Kidney (tissue), 14 donors: Measurements from ENCODE around the gene S100A5. TPM values are rescaled to one million over a fixed set of nuclear protein-coding genes. Genes with fewer than 3 reads are reported as not detected.
"Not testable (repeated sequence)": the region's sequence is repeated elsewhere in the genome, so short reads cannot be mapped to it uniquely, and the experiment has no call there.

Experiments
- DNase-seq, 5 donors: peaks; one replicate each; pipeline ENCODE4 v3.0.0-alpha.2; 2013 to 2020
- FAIRE-seq: peaks from 2 replicates; lab custom pipeline; 2012; peaks lifted over from hg19 to GRCh38; lab: Jason Lieb, UNC
- H3K27ac ChIP-seq, 2 donors: one replicate each; pipeline ENCODE4 v1.7.0; 2013; ENCODE audit warnings: low read depth in 2 of 2, low read length in 2 of 2, inconsistent platforms in 1 of 2
- H3K27me3 ChIP-seq: one replicate; pipeline ENCODE4 v1.7.1; 2013; ENCODE audit warnings: low read length, inconsistent platforms; ENCODE audit not compliant: control insufficient read depth, insufficient read depth
- H3K36me3 ChIP-seq, 3 donors: one replicate each; pipeline versions ENCODE4 v1.7.0 to v1.7.1; 2013; ENCODE audit warnings: low read length in 3 of 3, control low read depth in 1 of 3, inconsistent platforms in 1 of 3; ENCODE audit not compliant: insufficient read depth in 3 of 3, control insufficient read depth in 2 of 3
- H3K4me1 ChIP-seq, 3 donors: one replicate each; pipeline versions ENCODE4 v1.7.0 to v1.7.1; 2013; ENCODE audit warnings: low read length in 3 of 3, inconsistent platforms in 1 of 3, low read depth in 1 of 3; ENCODE audit not compliant: control insufficient read depth in 2 of 3, insufficient read depth in 2 of 3
- H3K4me3 ChIP-seq, 3 donors: one replicate each; pipeline versions ENCODE4 v1.7.0 to v1.8.1; 2013; ENCODE audit warnings: low read length in 3 of 3, control low read depth in 1 of 3, inconsistent platforms in 1 of 3
- H3K9ac ChIP-seq, 3 donors: one replicate each; pipeline versions ENCODE4 v1.7.0 to v1.7.1; 2013; ENCODE audit warnings: low read length in 3 of 3, control low read depth in 1 of 3, inconsistent platforms in 1 of 3
- H3K9me3 ChIP-seq, 3 donors: one replicate each; pipeline versions ENCODE4 v1.7.0 to v1.7.1; 2013; ENCODE audit warnings: low read length in 3 of 3, control low read depth in 1 of 3, inconsistent platforms in 1 of 3; ENCODE audit not compliant: control insufficient read depth in 2 of 3, insufficient read depth in 1 of 3
- intact Hi-C: fragments of 100-400 bp; cut with DNase I; formaldehyde crosslinking; loops from one replicate; pipeline ENCODE4 v1.11.1; 2022
- polyA plus RNA-seq: library from polyadenylated mRNA; stranded (reverse); fragments of 350-450 nt; fragmentation: Illumina TruSeq; extraction: RNeasy Lipid Tissue Mini Kit (QIAGEN cat#74804); gene quantifications from one replicate; pipeline ENCODE4 v1.2.3, GENCODE V29; 2014; ENCODE audit warnings: low read depth, low replicate concordance; ENCODE audit not compliant: insufficient read depth
- total RNA-seq: library from RNA; stranded (reverse); fragmentation: NEBNext Ultra II Directional; extraction: Animal tissue kit (Norgen Biotek cat#: 25700); gene quantifications from one replicate; pipeline ENCODE4 v1.2.1, GENCODE V29; 2021
- TF ChIP-seq, protein P1 (sequence below): IDR thresholded peaks from 3 replicates; pipeline ENCODE4 v1.5.1; 2012; ENCODE audit warnings: mild to moderate bottlenecking, moderate library complexity, borderline replicate concordance; ENCODE audit not compliant: insufficient read depth; ENCODE audit errors: extremely low read depth
- donor health status: control.
- donor health status: control.
- donor health status: control.
- donor health status: control.
- donor health status: control.
- donor health status: DM: yes; HTN: yes; CAD: no.
- donor health status: Normal renal cell carcinoma (clear cell type).

The S100A5 gene
- total and polyA plus RNA-seq, 2 donors from 2014 or later, result 0.91 to 1.9 TPM

DNA sequence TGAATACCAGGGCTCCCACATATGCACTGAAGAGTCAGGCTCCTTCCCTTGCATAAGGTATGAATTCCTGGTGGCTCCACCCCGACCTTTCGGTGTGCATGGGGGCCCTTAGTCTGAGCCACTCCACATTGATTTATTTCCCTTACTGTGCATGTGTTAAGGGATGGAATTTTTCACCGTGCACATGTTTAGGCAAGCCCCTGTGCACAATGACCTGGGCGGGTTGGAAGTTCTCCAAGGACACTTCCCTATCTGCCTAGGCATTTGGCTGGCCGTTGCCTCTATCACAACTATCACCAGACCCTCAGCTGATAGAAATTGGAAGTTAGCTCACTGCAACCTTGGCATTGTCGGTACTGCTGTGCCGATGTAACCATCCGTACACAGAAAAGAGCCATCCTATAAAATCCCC, 14.6 kb downstream of the S100A5 start:
- no peak overlapping the region for H3K27ac ChIP-seq
- H3K9me3 ChIP-seq, result no peaks in the 10 kb centered on the region
- no peaks in the 10 kb centered on the region for H3K36me3 ChIP-seq
- FAIRE-seq (no peak), DNase-seq (peak in 1 of 5 donors; percentile 23)
- intact Hi-C loops, result no loop called here
- TF ChIP-seq, protein P1, sequence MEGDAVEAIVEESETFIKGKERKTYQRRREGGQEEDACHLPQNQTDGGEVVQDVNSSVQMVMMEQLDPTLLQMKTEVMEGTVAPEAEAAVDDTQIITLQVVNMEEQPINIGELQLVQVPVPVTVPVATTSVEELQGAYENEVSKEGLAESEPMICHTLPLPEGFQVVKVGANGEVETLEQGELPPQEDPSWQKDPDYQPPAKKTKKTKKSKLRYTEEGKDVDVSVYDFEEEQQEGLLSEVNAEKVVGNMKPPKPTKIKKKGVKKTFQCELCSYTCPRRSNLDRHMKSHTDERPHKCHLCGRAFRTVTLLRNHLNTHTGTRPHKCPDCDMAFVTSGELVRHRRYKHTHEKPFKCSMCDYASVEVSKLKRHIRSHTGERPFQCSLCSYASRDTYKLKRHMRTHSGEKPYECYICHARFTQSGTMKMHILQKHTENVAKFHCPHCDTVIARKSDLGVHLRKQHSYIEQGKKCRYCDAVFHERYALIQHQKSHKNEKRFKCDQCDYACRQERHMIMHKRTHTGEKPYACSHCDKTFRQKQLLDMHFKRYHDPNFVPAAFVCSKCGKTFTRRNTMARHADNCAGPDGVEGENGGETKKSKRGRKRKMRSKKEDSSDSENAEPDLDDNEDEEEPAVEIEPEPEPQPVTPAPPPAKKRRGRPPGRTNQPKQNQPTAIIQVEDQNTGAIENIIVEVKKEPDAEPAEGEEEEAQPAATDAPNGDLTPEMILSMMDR, result no peak
- H3K4me1 ChIP-seq, result no peaks in the 10 kb centered on the region
- no peak overlapping the region for H3K4me3 ChIP-seq
- no peak overlapping the region for H3K9ac ChIP-seq
- no peaks in the 10 kb centered on the region for H3K27me3 ChIP-seq

DNA sequence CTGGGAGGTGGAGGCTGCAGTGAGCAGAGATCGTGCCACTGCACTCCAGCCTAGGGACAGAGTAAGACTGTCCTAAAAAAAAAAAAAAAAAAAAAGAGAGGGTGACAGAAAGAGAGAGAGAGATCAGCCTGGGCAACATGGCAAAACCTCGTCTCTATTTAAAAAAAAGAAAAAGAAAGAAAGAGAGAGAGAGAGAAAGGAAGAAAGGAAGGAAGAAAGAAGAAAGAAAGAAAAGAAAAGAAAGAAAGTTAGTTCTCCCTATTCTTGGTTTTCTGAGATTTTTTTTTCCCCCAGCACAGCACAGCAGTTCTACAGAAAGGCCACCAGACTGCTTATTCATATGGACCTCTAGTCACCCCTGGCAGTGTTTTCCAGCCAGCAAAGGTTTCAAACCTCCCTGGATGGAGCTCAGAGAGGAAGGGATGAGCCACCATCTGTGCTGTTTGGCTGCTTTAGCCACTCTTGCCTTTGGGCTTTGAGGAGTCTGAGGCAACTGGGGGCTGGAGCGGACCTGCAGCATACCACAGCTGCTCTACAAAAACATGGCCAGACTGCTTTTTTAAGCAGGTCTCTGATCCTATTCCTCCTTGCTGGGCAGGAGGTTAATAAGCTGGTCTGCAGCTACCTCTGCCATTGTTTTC, 15.5 kb downstream of the S100A5 start:
- intact Hi-C loops, result no loop called here
- no peak for DNase-seq
- TF ChIP-seq, protein P1, result no peak

DNA sequence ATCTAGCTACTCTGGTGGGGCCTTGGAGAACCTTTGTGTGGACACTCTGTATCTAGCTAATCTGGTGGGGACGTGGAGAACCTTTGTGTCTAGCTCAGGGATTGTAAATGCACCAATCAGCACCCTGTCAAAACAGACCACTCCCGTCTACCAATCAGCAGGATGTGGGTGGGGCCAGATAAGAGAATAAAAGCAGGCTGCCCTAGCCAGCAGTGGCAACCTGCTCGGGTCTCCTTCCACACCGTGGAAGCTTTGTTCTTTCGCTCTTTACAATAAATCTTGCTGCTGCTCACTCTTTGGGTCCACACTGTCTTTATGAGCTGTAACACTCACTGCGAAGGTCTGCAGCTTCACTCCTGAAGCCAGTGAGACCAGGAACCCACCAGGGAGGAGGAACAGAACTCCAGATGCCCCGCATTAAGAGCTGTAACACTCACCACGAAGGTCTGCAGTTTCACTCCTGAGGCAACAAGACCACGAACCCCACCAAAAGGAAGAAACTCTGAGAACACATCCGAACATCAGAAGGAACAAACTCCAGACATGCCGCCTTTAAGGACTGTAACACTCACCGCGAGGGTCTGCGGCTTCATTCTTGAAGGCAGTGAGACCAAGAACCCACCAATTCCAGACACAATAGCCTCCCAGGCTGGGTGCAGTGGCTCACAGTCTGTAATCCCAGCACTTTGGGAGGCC, 18.2 kb downstream of the S100A5 start:
- intact Hi-C loops, H3K9me3 ChIP-seq, FAIRE-seq, H3K4me3 ChIP-seq, H3K27me3 ChIP-seq, H3K9ac ChIP-seq, DNase-seq, H3K27ac ChIP-seq, H3K36me3 ChIP-seq, H3K4me1 ChIP-seq: not testable (repeated sequence)

More for the DNA sequence above, 15.5 kb downstream of the S100A5 start:
- H3K4me3 ChIP-seq, result no peak overlapping the region
- no peaks in the 10 kb centered on the region for H3K4me1 ChIP-seq
- no peaks in the 10 kb centered on the region for H3K27me3 ChIP-seq
- no peaks in the 10 kb centered on the region for H3K36me3 ChIP-seq
- H3K27ac ChIP-seq, result no peak overlapping the region
- H3K9ac ChIP-seq, result no peak overlapping the region
- FAIRE-seq, result no peak
- H3K9me3 ChIP-seq, result no peaks in the 10 kb centered on the region

DNA sequence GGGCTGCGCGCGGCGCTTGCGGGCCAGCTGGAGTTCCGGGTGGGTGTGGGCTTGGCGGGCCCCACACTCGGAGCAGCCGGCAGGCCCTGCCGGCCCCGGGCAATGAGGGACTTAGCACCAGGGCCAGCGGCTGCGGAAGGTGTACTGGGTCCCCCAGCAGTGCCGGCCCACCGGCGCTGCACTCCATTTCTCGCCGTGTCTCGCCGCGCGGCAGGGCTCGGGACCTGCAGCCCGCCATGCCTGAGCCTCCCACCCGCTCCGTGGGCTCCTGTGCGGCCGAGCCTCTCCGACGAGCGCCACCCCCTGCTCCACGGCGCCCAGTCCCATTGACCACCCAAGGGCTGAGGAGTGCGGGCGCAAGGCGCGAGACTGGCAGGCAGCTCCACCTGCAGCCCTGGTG, 18.9 kb downstream of the S100A5 start:
- H3K9ac ChIP-seq, H3K27me3 ChIP-seq, H3K9me3 ChIP-seq, H3K27ac ChIP-seq, FAIRE-seq, H3K36me3 ChIP-seq, intact Hi-C loops, H3K4me1 ChIP-seq, H3K4me3 ChIP-seq: not testable (repeated sequence)
- peak in 1 of 5 donors; percentile 61 for DNase-seq
